H1 (cell line): ENCODE results near the gene CEACAM8. TPM values are rescaled to one million over a fixed set of nuclear protein-coding genes. Genes with fewer than 3 reads are reported as not detected.

Experiments
- YY1 ChIP-seq: IDR thresholded peaks from 2 replicates; pipeline ENCODE4 v1.6.1; 2011; ENCODE audit warnings: low read depth, mild to moderate bottlenecking, low read length
- polyA plus RNA-seq, 7 experiments: library from polyadenylated mRNA; depleted of rRNA in 3 of 7; stranded (reverse) in 5 of 7; unstranded in 2 of 7; fragments of >200 nt in 5 of 7; fragments of 200-250 nt in 2 of 7; gene quantifications; 1 replicate in 5 of 7; 2 replicates in 1 of 7; 4 replicates in 1 of 7; pipeline versions ENCODE4 v1.2.1 to v1.2.3, GENCODE V29; 2011 to 2013; ENCODE audit warnings: missing spikeins in 2 of 7, mixed read lengths in 2 of 7
- total RNA-seq: library from RNA; stranded (reverse); fragmentation: NEBNext Ultra II Directional; extraction: Animal tissue kit (Norgen Biotek cat#: 25700); gene quantifications from 2 replicates; pipeline ENCODE4 v1.2.1, GENCODE V29; 2021
- TF ChIP-seq, protein P1 (sequence below): IDR thresholded peaks from 2 replicates; pipeline ENCODE4 v1.6.1; 2012; ENCODE audit warnings: inconsistent platforms

Gene CEACAM8
- total and polyA plus RNA-seq, 2 of the 8 experiments (the other 6 are each of a cell fraction or from before 2014, with no cell fraction given), result not detected

DNA sequence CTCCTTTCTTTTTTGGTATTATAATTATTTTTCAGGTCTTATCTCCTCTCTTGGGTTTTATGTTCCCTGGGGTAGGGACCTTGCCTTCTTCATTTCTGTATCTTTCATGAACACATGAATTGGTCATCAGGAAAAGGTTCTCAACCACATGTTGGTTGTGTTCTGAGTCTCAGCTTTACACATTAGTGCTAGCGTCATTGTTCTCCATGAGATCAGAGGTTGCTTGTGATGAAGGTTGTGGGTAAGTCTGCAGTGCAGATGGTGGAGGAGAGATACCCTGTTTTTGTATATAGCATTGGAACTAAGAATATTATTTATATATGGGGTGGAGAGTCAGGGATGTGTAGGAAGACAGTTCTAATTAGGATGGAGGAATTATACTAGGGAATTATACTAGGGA lies 24.5 kb upstream of the CEACAM8 start (continued):
- TF ChIP-seq, protein P1, sequence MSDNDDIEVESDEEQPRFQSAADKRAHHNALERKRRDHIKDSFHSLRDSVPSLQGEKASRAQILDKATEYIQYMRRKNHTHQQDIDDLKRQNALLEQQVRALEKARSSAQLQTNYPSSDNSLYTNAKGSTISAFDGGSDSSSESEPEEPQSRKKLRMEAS, result no peak
- no peak for TF ChIP-seq YY1
